Esophagus mucosa (tissue), 1 donor: Measurements from ENCODE around the gene GSK3A. TPM values are rescaled to one million over a fixed set of nuclear protein-coding genes. Genes with fewer than 3 reads are reported as not detected.
A peak's percentile ranks its signal among the peaks of the same experiment; 100 is the strongest.

Source experiments
- ATAC-seq: fragments of 200-7000 bp; cut with Tn5 transposase; one replicate; pipeline ENCODE4 v1.9.1; 2020
- total RNA-seq: library from RNA; stranded (reverse); gene quantifications from one replicate; pipeline ENCODE4 v1.2.4, GENCODE V29; 2023
- donor health status: DM: yes; HTN: yes; CAD: no.

Gene GSK3A
- total RNA-seq, 1 donor from 2014 or later = 26.4 TPM

- peak; percentile 38 for ATAC-seq
Measured at GRCh38 chr19:42198676-42199439, 43.5 kb downstream of the GSK3A start.

DNA sequence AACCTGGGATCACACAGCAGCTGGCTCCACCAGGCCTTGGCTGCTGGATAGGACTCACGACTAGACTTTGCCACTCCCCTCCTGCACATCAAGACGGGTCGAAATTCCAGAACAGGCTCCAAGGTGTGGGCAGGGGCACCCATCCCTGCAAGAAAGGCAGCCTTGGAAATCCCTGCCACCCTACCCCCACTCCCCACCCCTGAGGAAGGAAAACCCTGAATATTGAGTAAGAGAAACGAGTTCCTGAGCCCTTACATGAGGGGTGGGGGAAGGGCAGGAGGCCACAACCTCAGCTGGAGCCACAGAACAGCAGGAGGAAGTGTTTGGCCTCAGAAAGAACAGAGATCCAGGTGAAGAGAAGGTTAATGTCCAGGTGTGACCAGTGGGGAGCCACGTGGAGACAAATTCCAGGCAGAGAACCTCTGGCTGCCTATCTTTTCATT, 45.0 kb downstream of the GSK3A start:
- ATAC-seq = peak; percentile 4

DNA sequence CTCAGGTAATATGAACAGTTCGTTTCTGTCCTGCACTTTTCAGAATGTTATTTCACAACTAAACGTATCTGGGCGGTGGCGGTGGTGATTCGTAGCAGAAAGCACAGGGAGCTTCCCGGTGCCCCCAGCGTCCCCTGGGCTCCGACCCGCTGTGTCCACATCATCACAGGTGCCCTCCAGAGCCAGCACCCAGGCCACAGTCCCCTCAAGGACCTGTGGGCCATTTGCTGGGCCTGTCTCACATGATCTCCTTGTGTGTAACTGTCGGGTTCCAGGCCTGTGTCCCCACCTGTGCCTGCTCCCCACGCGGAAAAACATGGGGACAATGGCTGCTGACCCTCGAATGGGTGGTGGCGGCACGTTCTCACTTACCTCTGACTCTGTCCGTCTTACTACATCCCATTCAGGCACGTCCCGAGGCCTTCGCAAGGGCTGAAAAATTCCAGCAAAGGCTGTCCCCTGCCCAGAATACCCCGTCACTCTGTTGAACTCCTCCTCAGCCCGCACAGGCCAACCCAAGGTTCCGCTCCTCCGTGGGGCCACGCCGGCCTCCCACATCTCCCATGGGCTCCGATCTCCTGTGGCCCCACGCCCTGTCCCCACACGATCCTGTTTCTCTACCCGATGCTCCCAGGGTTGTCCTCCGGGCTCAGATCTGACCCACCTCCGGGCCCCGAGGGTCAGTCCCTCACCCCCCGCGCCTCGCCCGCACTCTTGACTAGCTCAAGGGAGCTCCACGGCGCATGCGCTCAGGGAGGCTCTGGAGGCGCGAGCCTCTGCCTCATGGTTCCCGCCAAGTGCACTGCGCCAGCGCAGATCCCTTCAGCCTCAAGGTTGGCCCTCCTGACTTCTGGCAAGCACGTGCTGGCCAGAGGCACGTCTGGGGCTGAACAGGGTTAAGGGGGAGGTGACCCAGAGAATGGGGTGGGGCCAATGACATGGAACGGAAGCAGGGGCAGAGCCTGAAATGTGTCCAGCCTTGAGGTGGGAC, 46.1 kb downstream of the GSK3A start:
- ATAC-seq = no peak

GRCh38 chr19:42193706-42194105, 48.7 kb downstream of the GSK3A start:
- no peak for ATAC-seq

DNA sequence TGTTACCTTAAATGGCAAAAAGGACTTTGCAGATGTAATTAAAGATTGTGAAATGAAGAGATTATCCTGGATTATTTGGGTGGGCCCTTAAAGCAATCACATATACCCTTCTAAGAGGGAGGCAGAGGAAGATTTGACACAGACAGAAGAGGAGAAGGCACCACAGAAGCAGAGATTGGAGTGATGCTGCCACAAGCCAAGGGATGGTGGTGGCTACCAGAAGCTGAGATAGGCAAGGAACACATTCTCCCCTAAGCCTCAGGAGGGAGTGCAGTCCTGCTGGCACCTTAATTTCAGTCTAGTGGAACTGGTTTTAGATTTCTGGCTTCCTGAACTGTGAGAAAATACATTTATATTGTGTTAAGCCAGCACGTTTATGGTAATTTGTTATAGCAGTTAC, 49.1 kb downstream of the GSK3A start:
- peak; percentile 11 for ATAC-seq

- peak; percentile 94 for ATAC-seq
Measured at GRCh38 chr19:42191855-42192254, 50.5 kb downstream of the GSK3A start.

DNA sequence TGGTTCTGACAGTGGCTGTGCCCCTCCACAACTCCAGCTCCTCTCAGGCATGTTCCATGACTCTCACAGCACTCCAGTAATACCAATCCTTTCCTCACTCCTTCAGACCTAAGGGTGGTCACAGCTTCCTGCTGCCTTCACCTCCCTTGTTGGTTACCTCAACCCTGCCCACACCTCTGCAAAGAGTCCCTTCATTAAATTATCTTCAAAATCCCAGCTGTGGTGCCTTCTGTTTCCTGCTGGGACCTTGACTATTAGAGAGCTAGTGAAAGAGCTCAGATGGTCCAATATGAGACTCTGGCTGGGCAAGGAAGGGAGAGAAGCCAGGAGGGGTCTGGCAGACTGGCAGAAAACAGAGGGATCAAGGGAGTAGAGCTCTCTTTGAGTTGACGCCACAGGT, 51.1 kb downstream of the GSK3A start:
- no peak for ATAC-seq

- no peak for ATAC-seq
Measured at GRCh38 chr19:42189133-42189532, 53.3 kb downstream of the GSK3A start.

GRCh38 chr19:42188665-42189064, 53.7 kb downstream of the GSK3A start:
- ATAC-seq = no peak

DNA sequence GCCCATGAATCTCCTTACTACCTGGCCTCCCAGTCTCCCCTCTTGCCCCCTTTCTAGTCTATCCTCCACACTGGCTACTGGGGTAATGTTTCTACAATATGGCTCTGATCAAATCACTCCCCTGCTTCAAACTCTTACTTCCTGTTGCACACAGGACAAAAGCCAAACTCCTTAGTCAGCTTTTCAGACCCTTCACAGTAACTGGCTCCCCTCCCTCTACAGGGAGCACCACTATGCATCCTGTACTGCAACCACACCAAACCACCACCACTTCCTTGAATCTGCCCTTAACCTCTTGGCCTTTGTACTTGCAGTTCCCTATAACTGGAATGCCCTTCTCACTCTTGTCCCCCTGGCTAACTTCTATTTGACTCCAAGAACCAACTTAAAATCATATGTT, 57.1 kb downstream of the GSK3A start:
- no peak for ATAC-seq

- ATAC-seq = peak; percentile 54
Measured at GRCh38 chr19:42184401-42184861, 58.0 kb downstream of the GSK3A start.

Other genes starting within 250 kb of the GSK3A start
- 0.32 TPM for gene ATP1A3, start 248.4 kb downstream of the GSK3A start, total RNA-seq
- 0.32 TPM for gene GRIK5, start 172.4 kb downstream of the GSK3A start, total RNA-seq
- gene ZNF574, start 166.4 kb downstream of the GSK3A start, total RNA-seq = 9.7 TPM
- gene POU2F2, start 110.2 kb downstream of the GSK3A start, total RNA-seq = 1.00 TPM
- 11.6 TPM for gene DEDD2, start 24.9 kb downstream of the GSK3A start, total RNA-seq
- gene ZNF526, start 22.3 kb downstream of the GSK3A start, total RNA-seq = 4.5 TPM
- 21.5 TPM for gene ERF, start 12.5 kb upstream of the GSK3A start, total RNA-seq
- gene CIC, start 26.6 kb upstream of the GSK3A start, total RNA-seq = 31.4 TPM
- gene PRR19, start 59.5 kb upstream of the GSK3A start, total RNA-seq = 0.84 TPM
- gene PAFAH1B3, start 60.0 kb upstream of the GSK3A start, total RNA-seq = 32.5 TPM
- 0.20 TPM for gene TMEM145, start 70.7 kb upstream of the GSK3A start, total RNA-seq
- gene MEGF8, start 83.0 kb upstream of the GSK3A start, total RNA-seq = 8.1 TPM
- 1,078 TPM for gene CNFN, start 147.7 kb upstream of the GSK3A start, total RNA-seq
- gene LIPE, start 184.8 kb upstream of the GSK3A start, total RNA-seq = 10.8 TPM
- gene CXCL17, start 200.3 kb upstream of the GSK3A start, total RNA-seq = 38.6 TPM